H1 (cell line): Measurements from ENCODE around the gene CYLD.
A peak's percentile ranks its signal among the peaks of the same experiment; 100 is the strongest.

Source experiments
- CTCF ChIP-seq, 3 experiments: IDR thresholded peaks; 1 replicate in 2 of 3; 2 replicates in 1 of 3; pipeline versions ENCODE4 v1.5.1 to v1.6.1; 2011; ENCODE audit warnings: low read length in 3 of 3, mild to moderate bottlenecking in 3 of 3, inconsistent platforms in 2 of 3, low read depth in 1 of 3, moderate library complexity in 1 of 3; ENCODE audit not compliant: insufficient read depth in 1 of 3; ENCODE audit errors: control extremely low read depth in 1 of 3
- EP300 ChIP-seq, 2 experiments: IDR thresholded peaks; 1 replicate in 1 of 2; 2 replicates in 1 of 2; pipeline ENCODE4 v1.6.1; 2011 to 2012; ENCODE audit warnings: low read depth in 2 of 2, low read length in 2 of 2, mild to moderate bottlenecking in 2 of 2, borderline replicate concordance in 1 of 2, inconsistent platforms in 1 of 2, moderate library complexity in 1 of 2
- EZH2 ChIP-seq: fragments of 200-600 bp; sonication (generic); IDR thresholded peaks from 2 replicates; pipeline ENCODE4 v1.7.1; 2012; ENCODE audit warnings: low read depth, mild to moderate bottlenecking, moderate library complexity, low read length, inconsistent platforms; ENCODE audit not compliant: severe bottlenecking
- FOSL1 ChIP-seq: IDR thresholded peaks from 2 replicates; pipeline ENCODE4 v1.6.1; 2011; ENCODE audit warnings: mild to moderate bottlenecking, low read depth, low read length, moderate library complexity; ENCODE audit not compliant: insufficient read depth
- POLR2A ChIP-seq, 2 experiments: IDR thresholded peaks; 1 replicate in 1 of 2; 2 replicates in 1 of 2; pipeline ENCODE4 v1.6.1; 2011; ENCODE audit warnings: low read depth in 2 of 2, low read length in 2 of 2, mild to moderate bottlenecking in 2 of 2; ENCODE audit errors: control extremely low read depth in 1 of 2
- SP1 ChIP-seq: IDR thresholded peaks from 2 replicates; pipeline ENCODE4 v1.6.1; 2011; ENCODE audit warnings: low read depth, low read length
- SP2 ChIP-seq: IDR thresholded peaks from 2 replicates; pipeline ENCODE4 v1.6.1; 2012; ENCODE audit warnings: mild to moderate bottlenecking, low read length, inconsistent platforms
- TEAD4 ChIP-seq: IDR thresholded peaks from 2 replicates; pipeline ENCODE4 v1.6.1; 2012; ENCODE audit warnings: low read depth, low read length, inconsistent platforms, mixed read lengths
- TF ChIP-seq, protein P1 (sequence below): IDR thresholded peaks from 2 replicates; pipeline ENCODE4 v1.6.1; 2011; ENCODE audit warnings: low read depth, mild to moderate bottlenecking, low read length; ENCODE audit not compliant: insufficient read depth

GRCh38 chr16:50741781-50742575, at the start of gene CYLD:
- TF ChIP-seq CTCF (IDR thresholded peaks at IDR 0.05; ENCODE audit: control extremely low read depth in 1 of 3, insufficient read depth in 1 of 3, low read depth in 1 of 3, low read length in 3 of 3) (no peak), EP300 (IDR thresholded peaks at IDR 0.05; ENCODE audit: borderline replicate concordance in 1 of 2, low read depth in 2 of 2, low read length in 2 of 2) (no peak; a peak in 1 of 3 replicates), SP2 (peak; percentile 45; the same call in 1 of the 2 replicates), SP1 (peak; percentile 91), POLR2A (IDR thresholded peaks at IDR 0.05; ENCODE audit: control extremely low read depth in 1 of 2, low read depth in 2 of 2, low read length in 2 of 2) (no peak), TEAD4 (no peak), EZH2 (no peak), FOSL1 (no peak)
- TF ChIP-seq, protein P1, sequence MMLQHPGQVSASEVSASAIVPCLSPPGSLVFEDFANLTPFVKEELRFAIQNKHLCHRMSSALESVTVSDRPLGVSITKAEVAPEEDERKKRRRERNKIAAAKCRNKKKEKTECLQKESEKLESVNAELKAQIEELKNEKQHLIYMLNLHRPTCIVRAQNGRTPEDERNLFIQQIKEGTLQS, result no peak
